ENCODE data around the gene RASSF1. TPM values are rescaled to one million over a fixed set of nuclear protein-coding genes. Genes with fewer than 3 reads are reported as not detected.
A peak's percentile ranks its signal among the peaks of the same experiment; 100 is the strongest.

Gene RASSF1
- total RNA-seq, 1 experiment from 2014 or later: 32.0 TPM

DNA sequence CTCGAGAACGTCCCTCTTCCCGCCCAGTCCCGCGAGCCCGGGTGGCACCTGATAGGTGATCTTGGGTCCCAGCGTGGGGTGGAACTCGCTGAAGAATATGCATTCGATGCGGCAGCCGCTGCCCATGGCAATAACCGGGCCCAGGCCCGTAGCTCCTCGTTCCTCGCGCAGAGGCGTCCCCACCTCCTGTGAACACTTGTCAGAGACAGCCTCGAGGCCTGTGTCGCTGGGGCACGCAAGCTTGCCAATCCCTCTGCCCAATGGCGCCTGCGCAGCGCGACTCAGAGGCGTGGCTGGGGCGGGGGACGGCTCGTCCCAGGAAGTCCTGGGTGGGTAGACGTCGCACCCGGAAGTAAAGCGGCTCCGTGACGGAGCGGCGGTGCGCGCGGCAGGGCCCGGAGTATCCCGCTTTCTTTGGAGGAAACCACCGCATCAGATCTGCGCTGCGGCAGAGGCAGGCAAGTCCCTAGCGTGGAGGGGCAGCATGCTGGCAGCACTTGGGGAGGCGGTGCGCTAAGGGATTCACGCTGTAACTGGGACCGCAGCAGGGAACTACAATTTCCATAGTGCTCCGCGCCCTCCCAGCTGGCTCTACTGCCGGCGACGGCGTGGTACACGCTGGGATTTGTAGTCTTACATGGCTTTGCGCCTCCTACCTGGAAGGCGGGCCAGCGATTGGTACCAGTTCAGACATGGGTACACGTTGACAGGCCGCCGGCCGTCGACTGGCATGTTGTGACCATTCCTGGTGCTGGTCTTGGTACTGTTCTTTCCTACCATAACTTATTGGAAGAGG lies 10.1 kb upstream of the RASSF1 start, which contains the start of the genes CYB561D2 and NPRL2:
CYB561D2 (plus strand) TSS at position 336 of the 796 bp plus-strand sequence. CDS start 572 bp downstream, outside the sequence.
NPRL2 (minus strand) TSS at position 249 of the 796 bp plus-strand sequence; CDS start at position 126, 123 bp downstream.
- TF ChIP-seq CTCF (IDR thresholded peaks at IDR 0.05; ENCODE audit: unreplicated experiment): no peak
- BruUV-seq (replicated peaks): no TSS peak
- Mint-ChIP-seq H3K27ac (ENCODE audit: low read depth, unreplicated experiment) (peak within 1 kb of the TSS; percentile 95), H3K4me3 (ENCODE audit: unreplicated experiment) (peak within 1 kb of the TSS; percentile 87), H3K27me3 (ENCODE audit: insufficient read depth, unreplicated experiment) (no peaks in the 10 kb centered on the region), H3K36me3 (ENCODE audit: insufficient read depth, unreplicated experiment) (peaks cover 54% of the 10 kb centered on the region), H3K9me3 (ENCODE audit: unreplicated experiment) (no peaks in the 10 kb centered on the region), H3K4me1 (ENCODE audit: insufficient read depth, unreplicated experiment) (peaks cover 26% of the 10 kb centered on the region)
- DNase-seq (ENCODE audit: unreplicated experiment): peak; percentile 95
- CTCF ChIA-PET: interaction anchor here (0.6 to 5.8 kb wide), 8 partner anchors 8 to 265 kb away, joined by 3 to 46 read pairs (median 5); no protein-coding TSS in a partner anchor
- POLR2A ChIA-PET: interaction anchor here (0.6 to 5.2 kb wide), 19 partner anchors 9 to 1321 kb away, joined by 3 to 79 read pairs (median 4); partner anchors contain the start of genes HEMK1, IFRD2, MAPKAPK3 and RASSF1
- intact Hi-C loops (cut with micrococcal nuclease): no loop called here

DNA sequence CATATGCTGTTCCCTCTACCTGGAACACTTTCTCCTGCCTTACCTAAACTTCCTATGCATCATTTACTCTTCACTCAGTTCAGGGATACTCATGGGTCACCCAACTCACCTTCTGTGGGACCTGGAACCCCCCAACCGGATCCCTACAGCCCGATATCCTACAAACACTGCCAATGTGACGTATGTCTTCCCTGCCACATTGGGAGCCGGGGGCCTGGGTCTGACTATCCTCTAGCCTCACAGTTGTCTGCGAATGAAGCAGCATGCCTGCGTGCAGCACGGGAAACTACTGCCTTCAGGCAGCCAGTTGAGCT lies 9.5 kb upstream of the RASSF1 start:
- peaks cover 22% of the 10 kb centered on the region for H3K4me1 Mint-ChIP-seq (ENCODE audit: insufficient read depth, unreplicated experiment)
- no peak for DNase-seq (ENCODE audit: unreplicated experiment)
- TF ChIP-seq CTCF (IDR thresholded peaks at IDR 0.05; ENCODE audit: unreplicated experiment): no peak
- no peaks in the 10 kb centered on the region for H3K9me3 Mint-ChIP-seq (ENCODE audit: unreplicated experiment)
- CTCF ChIA-PET: interaction anchor here (0.6 to 5.8 kb wide), 7 partner anchors 13 to 265 kb away, joined by 3 to 46 read pairs (median 6); no protein-coding TSS in a partner anchor
- peaks cover 48% of the 10 kb centered on the region for H3K36me3 Mint-ChIP-seq (ENCODE audit: insufficient read depth, unreplicated experiment)
- H3K27ac Mint-ChIP-seq (ENCODE audit: low read depth, unreplicated experiment): peak overlapping the region; percentile 95
- POLR2A ChIA-PET: interaction anchor here (0.6 to 5.2 kb wide), 16 partner anchors 9 to 1602 kb away, joined by 3 to 79 read pairs (median 4); partner anchors contain the start of genes HEMK1, IFRD2, MAPKAPK3 and TMEM115
- no peaks in the 10 kb centered on the region for H3K27me3 Mint-ChIP-seq (ENCODE audit: insufficient read depth, unreplicated experiment)
- peak overlapping the region; percentile 87 for H3K4me3 Mint-ChIP-seq (ENCODE audit: unreplicated experiment)
- no TSS peak for BruUV-seq (replicated peaks)
- intact Hi-C loops (cut with micrococcal nuclease): no loop called here

- intact Hi-C loops (cut with micrococcal nuclease): loop anchor here (1.0 to 5.0 kb wide), 3 partner anchors 80 to 265 kb away; partner anchors contain the start of gene CISH
- H3K36me3 Mint-ChIP-seq (ENCODE audit: insufficient read depth, unreplicated experiment): peaks cover 27% of the 10 kb centered on the region
- ChIA-PET POLR2A (interaction anchor here (0.5 to 5.2 kb wide), 5 partner anchors 9 to 387 kb away, joined by 3 to 79 read pairs (median 4); partner anchors contain the start of gene TUSC2), CTCF (interaction anchor here (0.6 to 5.8 kb wide), 28 partner anchors 9 to 1807 kb away, joined by 3 to 46 read pairs (median 4); partner anchors contain the start of genes TMEM115 and TUSC2)
- no peaks in the 10 kb centered on the region for H3K27me3 Mint-ChIP-seq (ENCODE audit: insufficient read depth, unreplicated experiment)
- no peaks in the 10 kb centered on the region for H3K9me3 Mint-ChIP-seq (ENCODE audit: unreplicated experiment)
- peak; percentile 82 for DNase-seq (ENCODE audit: unreplicated experiment)
- H3K27ac Mint-ChIP-seq (ENCODE audit: low read depth, unreplicated experiment): no peak overlapping the region
- peak; percentile 39 for TF ChIP-seq CTCF (IDR thresholded peaks at IDR 0.05; ENCODE audit: unreplicated experiment)
- no TSS peak for BruUV-seq (replicated peaks)
- H3K4me3 Mint-ChIP-seq (ENCODE audit: unreplicated experiment): no peak overlapping the region
- peaks cover 22% of the 10 kb centered on the region for H3K4me1 Mint-ChIP-seq (ENCODE audit: insufficient read depth, unreplicated experiment)
Measured at GRCh38 chr3:50347187-50347813, 6.7 kb upstream of the RASSF1 start.

Measured in MCF 10A (cell line).